22Rv1 (cell line): Measurements from ENCODE around the gene IQCC.
A peak's percentile ranks its signal among the peaks of the same experiment; 100 is the strongest.

Experiments used
- H3K27ac ChIP-seq: fragments of 450-650 bp; 2 replicates; pipeline ENCODE4 v1.5.1; 2017
- ZFX ChIP-seq: fragments of 450-650 bp; IDR thresholded peaks from 2 replicates; pipeline ENCODE4 v1.6.1; 2017; ENCODE audit warnings: antibody characterized with exemption, borderline replicate concordance
- TF ChIP-seq, protein P1 (sequence below): fragments of 450-650 bp; IDR thresholded peaks from 2 replicates; pipeline ENCODE4 v1.5.1; 2017; ENCODE audit warnings: mild to moderate bottlenecking

IQCC gene

DNA sequence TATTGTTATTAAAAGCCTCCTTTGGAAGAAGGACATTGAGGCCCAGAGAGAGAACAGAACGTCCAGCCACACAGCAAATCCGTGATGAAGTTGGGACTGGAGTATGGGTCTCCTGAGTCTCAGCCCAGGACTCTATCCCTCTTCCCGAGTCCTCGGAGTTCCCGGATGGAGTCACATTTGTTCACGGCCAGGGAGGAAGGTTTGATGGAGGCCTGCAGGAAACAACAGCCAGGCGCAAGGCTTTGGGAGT lies 26.4 kb upstream of the IQCC start:
- TF ChIP-seq ZFX: no peak
- TF ChIP-seq, protein P1, sequence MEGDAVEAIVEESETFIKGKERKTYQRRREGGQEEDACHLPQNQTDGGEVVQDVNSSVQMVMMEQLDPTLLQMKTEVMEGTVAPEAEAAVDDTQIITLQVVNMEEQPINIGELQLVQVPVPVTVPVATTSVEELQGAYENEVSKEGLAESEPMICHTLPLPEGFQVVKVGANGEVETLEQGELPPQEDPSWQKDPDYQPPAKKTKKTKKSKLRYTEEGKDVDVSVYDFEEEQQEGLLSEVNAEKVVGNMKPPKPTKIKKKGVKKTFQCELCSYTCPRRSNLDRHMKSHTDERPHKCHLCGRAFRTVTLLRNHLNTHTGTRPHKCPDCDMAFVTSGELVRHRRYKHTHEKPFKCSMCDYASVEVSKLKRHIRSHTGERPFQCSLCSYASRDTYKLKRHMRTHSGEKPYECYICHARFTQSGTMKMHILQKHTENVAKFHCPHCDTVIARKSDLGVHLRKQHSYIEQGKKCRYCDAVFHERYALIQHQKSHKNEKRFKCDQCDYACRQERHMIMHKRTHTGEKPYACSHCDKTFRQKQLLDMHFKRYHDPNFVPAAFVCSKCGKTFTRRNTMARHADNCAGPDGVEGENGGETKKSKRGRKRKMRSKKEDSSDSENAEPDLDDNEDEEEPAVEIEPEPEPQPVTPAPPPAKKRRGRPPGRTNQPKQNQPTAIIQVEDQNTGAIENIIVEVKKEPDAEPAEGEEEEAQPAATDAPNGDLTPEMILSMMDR: no peak
- peak overlapping the region; percentile 90 for H3K27ac ChIP-seq

DNA sequence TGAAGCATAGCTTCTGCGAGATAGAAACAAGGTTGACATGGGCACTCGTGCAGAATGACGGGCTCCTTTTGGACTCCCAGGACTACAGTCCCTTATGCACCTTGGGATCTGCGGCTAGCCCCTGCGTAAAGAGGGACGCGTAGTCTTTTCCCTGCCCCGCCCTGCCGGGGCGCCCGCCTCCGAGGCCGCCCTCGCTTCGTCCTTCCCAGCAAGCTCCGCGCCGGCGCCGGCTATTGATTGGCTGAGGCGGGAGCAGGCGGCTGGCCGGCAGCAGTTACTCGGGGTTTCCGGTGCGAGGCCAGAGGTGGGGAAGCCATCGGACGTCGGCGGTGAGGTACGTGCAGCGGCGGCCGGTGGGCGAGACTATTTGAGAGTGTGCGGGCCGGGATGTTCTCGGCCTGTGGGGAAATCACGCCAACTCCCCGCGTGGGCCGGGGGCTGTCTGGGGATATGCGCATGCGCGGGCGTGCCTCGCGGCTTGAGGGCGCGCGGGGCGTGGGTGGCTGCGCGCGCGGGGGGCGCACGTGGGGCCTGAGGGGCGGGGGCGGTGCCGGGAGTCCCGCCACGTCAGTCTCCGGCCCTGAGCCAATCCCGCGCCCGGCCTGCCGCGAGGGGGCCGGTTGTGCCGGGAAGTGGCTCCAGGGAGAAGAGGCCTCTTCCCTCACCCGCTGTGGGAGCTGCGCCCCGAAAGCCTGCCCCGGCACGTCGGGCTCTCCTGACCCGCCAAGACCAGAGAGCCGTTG lies 25.9 kb upstream of the IQCC start, which contains the start of gene TXLNA:
Gene TXLNA (plus strand): TSS at position 233 of the 743 bp plus-strand sequence. CDS start 671 bp downstream, outside the sequence.
- TF ChIP-seq, protein P1: 0 out of 2 replicates have a peak, but pooled peaks have one; percentile 15
- no peak for TF ChIP-seq ZFX
- H3K27ac ChIP-seq: peak within 1 kb of the TSS; percentile 90

DNA sequence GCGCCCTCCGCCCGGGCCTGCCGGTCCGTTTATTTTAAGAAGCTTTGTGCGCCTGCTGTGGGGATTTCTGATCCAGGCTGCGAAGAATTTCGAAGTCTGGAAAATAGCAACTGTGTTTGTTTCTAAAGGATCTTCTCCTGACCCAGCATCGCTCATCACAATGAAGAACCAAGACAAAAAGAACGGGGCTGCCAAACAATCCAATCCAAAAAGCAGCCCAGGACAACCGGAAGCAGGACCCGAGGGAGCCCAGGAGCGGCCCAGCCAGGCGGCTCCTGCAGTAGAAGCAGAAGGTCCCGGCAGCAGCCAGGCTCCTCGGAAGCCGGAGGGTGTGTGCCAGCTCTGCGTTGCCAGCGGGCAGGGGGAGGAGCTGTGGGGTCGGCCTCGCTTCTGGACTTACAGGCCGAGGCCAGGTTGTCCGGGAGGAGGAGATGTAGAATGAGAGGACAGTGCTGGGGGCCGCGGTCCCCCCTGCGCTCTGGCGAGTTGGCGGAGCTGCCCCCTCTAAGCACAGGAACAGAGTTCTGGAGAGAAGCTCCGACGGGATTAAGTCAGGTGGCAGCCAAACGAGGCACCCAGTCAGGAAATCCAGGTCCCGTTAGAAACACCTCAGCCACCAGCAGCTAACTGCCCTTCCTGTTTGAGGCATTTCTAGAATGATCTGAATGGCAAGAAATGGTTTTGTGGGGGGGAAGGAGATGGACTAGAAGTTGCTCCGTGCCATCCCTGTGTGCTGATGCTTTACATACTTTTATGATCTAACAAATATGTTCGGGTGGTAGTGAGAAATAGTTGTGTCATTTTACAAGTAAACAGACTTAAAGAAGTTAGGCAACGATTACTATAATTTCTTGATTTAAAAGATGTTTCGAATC lies 25.0 kb upstream of the IQCC start:
- TF ChIP-seq, protein P1: no peak
- no peak for TF ChIP-seq ZFX
- H3K27ac ChIP-seq: peak overlapping the region; percentile 90

DNA sequence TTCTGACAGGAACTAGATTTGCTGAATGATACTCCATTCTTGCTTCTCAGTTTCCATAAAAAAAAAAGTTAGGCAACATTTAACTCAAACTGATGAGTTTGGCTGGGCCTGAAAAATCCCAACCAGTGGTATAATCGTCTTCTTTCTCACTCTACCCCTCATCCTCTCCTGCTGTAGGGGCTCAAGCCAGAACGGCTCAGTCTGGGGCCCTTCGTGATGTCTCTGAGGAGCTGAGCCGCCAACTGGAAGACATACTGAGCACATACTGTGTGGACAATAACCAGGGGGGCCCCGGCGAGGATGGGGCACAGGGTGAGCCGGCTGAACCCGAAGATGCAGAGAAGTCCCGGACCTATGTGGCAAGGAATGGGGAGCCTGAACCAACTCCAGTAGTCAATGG lies 24.4 kb upstream of the IQCC start:
- H3K27ac ChIP-seq: peak overlapping the region; percentile 90
- TF ChIP-seq, protein P1: no peak
- no peak for TF ChIP-seq ZFX

DNA sequence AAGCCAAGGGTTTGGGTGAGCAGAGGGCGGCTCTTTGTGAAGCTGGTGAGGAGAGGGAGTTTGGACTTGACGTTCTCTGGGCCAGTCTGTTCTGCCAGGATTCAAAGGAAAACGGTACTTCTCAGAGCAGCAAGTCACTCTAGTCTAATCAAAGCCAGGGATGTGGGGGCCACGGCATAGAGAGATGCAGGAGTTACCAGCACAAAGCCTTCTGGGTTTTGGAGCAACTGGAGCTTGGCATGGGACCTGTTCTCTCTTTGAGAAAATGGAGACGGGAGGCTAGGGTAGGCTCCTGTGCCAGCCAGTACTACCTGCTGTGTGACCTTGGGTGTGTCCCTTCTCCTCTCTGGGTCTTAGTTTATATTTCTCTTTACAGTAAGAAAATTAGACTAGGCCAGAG lies 23.9 kb upstream of the IQCC start:
- H3K27ac ChIP-seq: peak overlapping the region; percentile 90; the same call in 1 of the 2 replicates
- TF ChIP-seq, protein P1: no peak
- no peak for TF ChIP-seq ZFX

DNA sequence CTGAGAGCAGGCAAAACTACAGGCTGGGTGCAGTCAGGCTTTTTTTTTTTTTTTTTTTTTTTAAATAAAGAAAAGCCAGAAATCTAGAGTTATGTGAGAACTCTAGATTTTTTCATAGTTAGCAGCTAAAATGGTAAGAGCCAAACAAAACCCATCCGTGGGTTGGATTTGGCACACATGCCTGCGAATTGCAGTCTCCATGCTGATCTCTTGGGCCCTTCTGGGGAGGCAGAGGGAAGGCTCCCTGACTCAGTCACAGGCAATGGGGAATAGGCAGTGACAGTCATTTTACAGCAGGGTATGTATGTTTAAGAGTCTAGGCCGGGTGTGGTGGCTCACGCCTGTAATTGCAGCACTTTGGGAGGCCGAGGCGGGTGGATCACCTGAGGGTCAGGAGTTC lies 23.4 kb upstream of the IQCC start:
- no peak overlapping the region for H3K27ac ChIP-seq
- TF ChIP-seq, protein P1: no peak
- TF ChIP-seq ZFX: no peak

DNA sequence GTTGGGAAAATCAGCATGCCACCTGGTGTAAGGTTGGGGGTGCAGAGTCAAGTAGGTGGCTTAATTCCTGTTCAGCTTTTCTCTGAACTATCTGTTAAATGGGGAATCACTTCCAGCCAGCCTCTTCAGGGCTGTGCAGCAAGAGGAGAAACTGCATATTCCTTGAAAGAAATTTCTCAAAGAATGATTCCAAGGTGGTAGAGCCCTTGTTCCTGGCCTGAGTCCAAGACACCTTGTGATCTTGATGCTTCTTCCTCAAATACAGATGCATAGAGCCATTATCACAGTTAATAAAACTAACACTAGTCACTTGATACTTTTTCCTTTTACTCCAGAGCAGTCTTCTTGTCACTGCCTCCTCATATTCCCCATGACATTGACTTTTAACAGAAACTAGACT lies 20.8 kb upstream of the IQCC start:
- H3K27ac ChIP-seq: no peak overlapping the region
- no peak for TF ChIP-seq ZFX
- TF ChIP-seq, protein P1: no peak
